CD14-positive monocyte (primary cell): ENCODE results near the gene RAB11A. TPM values are rescaled to one million over a fixed set of nuclear protein-coding genes. Genes with fewer than 3 reads are reported as not detected.

Experiments
- DNase-seq, 3 donors: peaks; one replicate each; pipeline ENCODE4 v3.0.0-alpha.2; 2011 to 2022
- H2AFZ ChIP-seq: 2 replicates; pipeline ENCODE4 v1.6.0; 2012; ENCODE audit warnings: mild to moderate bottlenecking, low read depth, low read length, inconsistent platforms; ENCODE audit not compliant: insufficient read depth, poor library complexity, severe bottlenecking
- H3K27ac ChIP-seq, 2 donors: 1 replicate in 1 of 2; 2 replicates in 1 of 2; pipeline ENCODE4 v1.5.1; 2012 to 2013; ENCODE audit warnings: low read length in 2 of 2, control low read depth in 1 of 2, inconsistent platforms in 1 of 2, low read depth in 1 of 2, mild to moderate bottlenecking in 1 of 2
- H3K27me3 ChIP-seq, 2 donors: one replicate each; pipeline versions ENCODE4 v1.6.0 to v1.6.1; 2011 to 2013; ENCODE audit warnings: low read length in 2 of 2; ENCODE audit not compliant: control insufficient read depth in 2 of 2, insufficient read depth in 2 of 2
- H3K36me3 ChIP-seq, 2 donors: replicated peaks in 1 of 2; 1 replicate in 1 of 2; 2 replicates in 1 of 2; pipeline versions ENCODE4 v1.5.1 to v1.6.1; 2012 to 2013; ENCODE audit warnings: low read length in 2 of 2, control low read depth in 1 of 2, inconsistent platforms in 1 of 2, mild to moderate bottlenecking in 1 of 2; ENCODE audit not compliant: insufficient read depth in 2 of 2, control insufficient read depth in 1 of 2
- H3K4me1 ChIP-seq, 2 donors: 1 replicate in 1 of 2; 2 replicates in 1 of 2; pipeline versions ENCODE4 v1.5.1 to v1.6.1; 2012 to 2013; ENCODE audit warnings: low read length in 2 of 2, control low read depth in 1 of 2, inconsistent platforms in 1 of 2, mild to moderate bottlenecking in 1 of 2, moderate library complexity in 1 of 2; ENCODE audit not compliant: insufficient read depth in 2 of 2, control insufficient read depth in 1 of 2
- H3K4me2 ChIP-seq: replicated peaks from 2 replicates; pipeline ENCODE3; 2012; ENCODE audit warnings: low read length, moderate library complexity, mild to moderate bottlenecking; ENCODE audit not compliant: poor library complexity, severe bottlenecking; ENCODE audit errors: extremely low read depth
- H3K4me3 ChIP-seq, 3 experiments: fragments of 200-600 bp in 1 of 3; sonication (generic) in 1 of 3; replicated peaks in 1 of 3; 1 replicate in 2 of 3; 2 replicates in 1 of 3; pipeline ENCODE4 v1.5.1; 2011 to 2013; ENCODE audit warnings: low read length in 3 of 3, mild to moderate bottlenecking in 3 of 3, control low read depth in 2 of 3, low read depth in 2 of 3, inconsistent platforms in 1 of 3, moderate library complexity in 1 of 3
- H3K79me2 ChIP-seq: 2 replicates; pipeline ENCODE4 v1.6.0; 2012; ENCODE audit warnings: mild to moderate bottlenecking, control low read depth, inconsistent platforms, low read length, moderate library complexity; ENCODE audit not compliant: insufficient read depth
- H3K9ac ChIP-seq: 2 replicates; pipeline ENCODE4 v1.6.0; 2017; ENCODE audit warnings: low read length, mild to moderate bottlenecking; ENCODE audit not compliant: insufficient read depth, poor library complexity, severe bottlenecking
- H3K9me3 ChIP-seq, 2 donors: replicated peaks in 1 of 2; 1 replicate in 1 of 2; 2 replicates in 1 of 2; pipeline versions ENCODE4 v1.5.1 to v1.6.1; 2012 to 2013; ENCODE audit warnings: low read length in 2 of 2, control low read depth in 1 of 2; ENCODE audit not compliant: control insufficient read depth in 1 of 2, insufficient read depth in 1 of 2
- H4K20me1 ChIP-seq: 2 replicates; pipeline ENCODE4 v1.6.0; 2012; ENCODE audit warnings: mild to moderate bottlenecking, low read length, control low read depth, moderate library complexity; ENCODE audit not compliant: insufficient read depth
- H3K27ac Mint-ChIP-seq, 7 donors: one replicate each; pipeline ENCODE4 v1.8.0; 2020; ENCODE audit warnings: mild to moderate bottlenecking in 7 of 7, mixed read lengths in 7 of 7, moderate library complexity in 6 of 7, inconsistent platforms in 2 of 7
- H3K27me3 Mint-ChIP-seq, 3 donors: one replicate each; pipeline ENCODE4 v1.8.0; 2021 to 2022; ENCODE audit warnings: low read depth in 3 of 3, mild to moderate bottlenecking in 3 of 3, mixed read lengths in 3 of 3, moderate library complexity in 3 of 3, inconsistent platforms in 1 of 3
- H3K36me3 Mint-ChIP-seq, 2 donors: one replicate each; pipeline ENCODE4 v1.8.0; 2020; ENCODE audit warnings: mixed read lengths in 2 of 2, inconsistent platforms in 1 of 2, mild to moderate bottlenecking in 1 of 2
- H3K4me1 Mint-ChIP-seq: one replicate; pipeline ENCODE4 v1.8.0; 2020; ENCODE audit warnings: mild to moderate bottlenecking, mixed read lengths
- H3K4me3 Mint-ChIP-seq, 2 donors: one replicate each; pipeline ENCODE4 v1.8.0; 2020; ENCODE audit warnings: mild to moderate bottlenecking in 2 of 2, mixed read lengths in 2 of 2, moderate library complexity in 1 of 2
- H3K9me3 Mint-ChIP-seq, 7 donors: one replicate each; pipeline ENCODE4 v1.8.0; 2020 to 2022; ENCODE audit warnings: mixed read lengths in 7 of 7, mild to moderate bottlenecking in 6 of 7, moderate library complexity in 6 of 7, inconsistent platforms in 2 of 7
- WGBS: methylation state at CpG from one replicate; pipeline ENCODE4 v1.1.5; 2013; ENCODE audit warnings: missing lambda C conversion rate; ENCODE audit not compliant: insufficient coverage; 5-methylcytosine and 5-hydroxymethylcytosine counted together
- intact Hi-C, 2 donors: fragments of 100-400 bp; cut with micrococcal nuclease; formaldehyde crosslinking; loops; one replicate each; pipeline versions ENCODE4 v1.15.0 to v1.15.1; 2023
- polyA plus RNA-seq, 3 donors: library from polyadenylated mRNA; depleted of rRNA in 1 of 3; unstranded in 2 of 3; stranded (reverse) in 1 of 3; fragments of 300-500 nt in 2 of 3; fragments of >200 nt in 1 of 3; fragmentation: Illumina TruSeq in 2 of 3; gene quantifications; 1 replicate in 2 of 3; 2 replicates in 1 of 3; pipeline ENCODE4 v1.2.3, GENCODE V29; 2012 to 2021
- TF ChIP-seq, protein P1 (sequence below): fragments of 200-600 bp; IDR thresholded peaks from one replicate; pipeline ENCODE4 v1.8.0; 2022; ENCODE audit warnings: antibody characterized with exemption, mild to moderate bottlenecking

RAB11A gene
- polyA plus RNA-seq, 3 donors: 180 to 310 (median 300) TPM

- peak overlapping the region in 1 of 2 donors; percentile 46 for H3K27ac ChIP-seq
- H2AFZ ChIP-seq: peak overlapping the region; percentile 33
- no peaks in the 10 kb centered on the region for H3K27me3 ChIP-seq
- TF ChIP-seq, protein P1, sequence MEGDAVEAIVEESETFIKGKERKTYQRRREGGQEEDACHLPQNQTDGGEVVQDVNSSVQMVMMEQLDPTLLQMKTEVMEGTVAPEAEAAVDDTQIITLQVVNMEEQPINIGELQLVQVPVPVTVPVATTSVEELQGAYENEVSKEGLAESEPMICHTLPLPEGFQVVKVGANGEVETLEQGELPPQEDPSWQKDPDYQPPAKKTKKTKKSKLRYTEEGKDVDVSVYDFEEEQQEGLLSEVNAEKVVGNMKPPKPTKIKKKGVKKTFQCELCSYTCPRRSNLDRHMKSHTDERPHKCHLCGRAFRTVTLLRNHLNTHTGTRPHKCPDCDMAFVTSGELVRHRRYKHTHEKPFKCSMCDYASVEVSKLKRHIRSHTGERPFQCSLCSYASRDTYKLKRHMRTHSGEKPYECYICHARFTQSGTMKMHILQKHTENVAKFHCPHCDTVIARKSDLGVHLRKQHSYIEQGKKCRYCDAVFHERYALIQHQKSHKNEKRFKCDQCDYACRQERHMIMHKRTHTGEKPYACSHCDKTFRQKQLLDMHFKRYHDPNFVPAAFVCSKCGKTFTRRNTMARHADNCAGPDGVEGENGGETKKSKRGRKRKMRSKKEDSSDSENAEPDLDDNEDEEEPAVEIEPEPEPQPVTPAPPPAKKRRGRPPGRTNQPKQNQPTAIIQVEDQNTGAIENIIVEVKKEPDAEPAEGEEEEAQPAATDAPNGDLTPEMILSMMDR: no peak
- H3K9me3 Mint-ChIP-seq: no peaks in the 10 kb centered on the region
- no peaks in the 10 kb centered on the region for H3K79me2 ChIP-seq
- H3K9me3 ChIP-seq: no peaks in the 10 kb centered on the region
- WGBS: no CpG with 5 or more reads among the region's 3 CpGs
- H4K20me1 ChIP-seq: no peaks in the 10 kb centered on the region
- no peaks in the 10 kb centered on the region for H3K36me3 Mint-ChIP-seq
- no peaks in the 10 kb centered on the region for H3K36me3 ChIP-seq
- H3K9ac ChIP-seq: no peak overlapping the region
- intact Hi-C loops: loop anchor here in 1 of 2 donors (5.0 kb wide), 1 partner anchor 35 kb away; the partner anchor contains the start of gene DENND4A
- peak in 2 of 3 donors; percentile 48 to 49 for DNase-seq
- H3K27ac Mint-ChIP-seq: peak overlapping the region; percentile 28 to 91 (median 85)
- peaks cover 46% of the 10 kb centered on the region for H3K4me1 Mint-ChIP-seq
- peak overlapping the region; percentile 40 for H3K4me2 ChIP-seq
- H3K4me1 ChIP-seq: peaks cover 29 to 34% of the 10 kb centered on the region in 2 donors
- peak overlapping the region; percentile 55 to 84 for H3K4me3 Mint-ChIP-seq
- H3K27me3 Mint-ChIP-seq: no peaks in the 10 kb centered on the region
- peak overlapping the region in 1 of 3 experiments; percentile 16 for H3K4me3 ChIP-seq
Observed at GRCh38 chr15:65827065-65827464, 42.2 kb upstream of the RAB11A start.

DNA sequence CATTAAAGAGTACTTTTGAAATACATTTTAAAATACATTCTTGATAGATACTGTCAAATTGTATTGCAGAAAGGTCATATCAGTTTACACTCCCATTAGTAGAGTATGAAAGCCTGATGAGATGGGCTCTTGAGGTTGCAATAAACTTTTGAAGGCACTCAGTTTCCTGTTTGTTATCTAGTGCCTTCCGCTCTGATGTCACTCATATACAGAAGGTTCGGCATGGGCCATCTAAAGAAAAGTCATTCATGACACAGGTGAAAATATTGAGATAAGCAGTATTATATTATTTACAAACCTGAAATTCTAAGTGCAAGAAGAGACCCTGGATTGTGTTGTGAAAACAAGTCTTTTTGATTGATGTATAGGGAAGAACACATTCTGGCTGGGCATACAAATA, 40.7 kb upstream of the RAB11A start:
- no peaks in the 10 kb centered on the region for H4K20me1 ChIP-seq
- no peak overlapping the region for H3K27ac ChIP-seq
- intact Hi-C loops: loop anchor here in 1 of 2 donors (5.0 kb wide), 1 partner anchor 36 kb away; the partner anchor contains the start of gene DENND4A
- no CpG with 5 or more reads among the region's 2 CpGs for WGBS
- H3K4me1 ChIP-seq: peaks cover 44 to 49% of the 10 kb centered on the region in 2 donors
- H2AFZ ChIP-seq: no peak overlapping the region
- no peak for DNase-seq
- Mint-ChIP-seq H3K27ac (peak overlapping the region in 1 of 7 donors; percentile 42), H3K4me1 (peaks cover 60% of the 10 kb centered on the region), H3K27me3 (no peaks in the 10 kb centered on the region), H3K4me3 (no peak overlapping the region), H3K36me3 (peaks cover 0 to 2% of the 10 kb centered on the region in 2 donors), H3K9me3 (no peaks in the 10 kb centered on the region)
- H3K79me2 ChIP-seq: no peaks in the 10 kb centered on the region
- no peaks in the 10 kb centered on the region for H3K27me3 ChIP-seq
- no peak overlapping the region for H3K4me2 ChIP-seq
- H3K9ac ChIP-seq: no peak overlapping the region
- H3K4me3 ChIP-seq: no peak overlapping the region
- no peaks in the 10 kb centered on the region for H3K9me3 ChIP-seq
- no peaks in the 10 kb centered on the region for H3K36me3 ChIP-seq
- TF ChIP-seq, protein P1: no peak
